NCI-H187 (cell line): ENCODE data around the gene ZNF423.
"Not testable (repeated sequence)": the region's sequence is repeated elsewhere in the genome, so short reads cannot be mapped to it uniquely, and the experiment has no call there.

Experiments used
- DNase-seq, 2 experiments: peaks; one replicate each; lab custom pipeline; 2025; lab: John Stamatoyannopoulos, UW

Gene ZNF423

DNA sequence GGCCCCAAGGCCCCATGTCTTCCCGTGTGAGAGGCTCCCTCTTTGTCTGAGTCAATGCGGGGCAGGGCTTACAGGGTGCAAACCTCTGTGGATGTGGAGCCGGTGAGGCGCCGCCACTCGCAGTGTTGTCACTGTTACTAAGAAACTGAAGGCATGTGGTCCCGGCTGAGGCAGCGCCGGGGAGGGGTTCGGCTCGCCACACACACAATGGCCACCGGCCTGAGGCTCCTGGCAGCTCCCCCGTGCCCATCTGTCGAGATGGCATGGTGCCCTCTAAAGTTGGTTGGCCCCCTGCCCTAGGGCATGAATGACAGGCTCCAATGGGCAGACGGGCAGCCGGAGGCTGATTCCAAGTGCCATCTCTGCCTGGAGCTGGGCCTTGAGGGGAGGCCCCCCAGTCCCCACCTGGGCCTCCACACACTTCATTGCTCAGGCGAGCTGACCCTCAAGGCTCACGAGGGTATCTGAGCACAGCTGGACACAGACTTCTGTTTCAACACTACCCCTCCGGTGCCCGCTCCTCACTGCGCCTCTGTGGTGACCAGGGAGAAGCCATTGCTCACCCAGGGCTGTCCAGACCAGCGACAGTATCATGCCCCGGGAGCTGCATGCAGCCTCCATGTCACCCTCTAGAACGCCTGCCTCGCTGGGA lies 345.1 kb downstream of the ZNF423 start:
- no peak for DNase-seq

DNA sequence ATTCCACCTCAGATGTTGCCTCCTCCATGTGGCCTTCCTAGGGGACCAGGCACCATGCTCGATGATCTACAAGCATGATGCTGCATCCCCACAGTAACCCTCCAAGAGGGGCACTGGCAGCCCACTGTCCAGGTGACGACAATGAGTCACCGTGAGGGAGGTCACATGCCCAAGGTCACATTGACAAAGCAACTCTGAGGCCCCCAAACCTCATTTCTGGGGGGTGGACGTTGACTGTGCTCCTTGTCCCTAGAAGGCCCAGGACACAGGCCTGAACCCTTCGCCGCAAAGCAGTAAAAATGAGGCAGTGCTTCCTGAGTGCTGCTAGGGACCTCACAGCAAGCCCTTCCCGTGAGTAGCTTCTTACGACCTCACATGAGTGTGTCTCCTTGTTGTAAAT lies 345.8 kb downstream of the ZNF423 start:
- no peak for DNase-seq

GRCh38 chr16:49506058-49507013 lies 349.6 kb downstream of the ZNF423 start:
- not testable (repeated sequence) for DNase-seq

DNA sequence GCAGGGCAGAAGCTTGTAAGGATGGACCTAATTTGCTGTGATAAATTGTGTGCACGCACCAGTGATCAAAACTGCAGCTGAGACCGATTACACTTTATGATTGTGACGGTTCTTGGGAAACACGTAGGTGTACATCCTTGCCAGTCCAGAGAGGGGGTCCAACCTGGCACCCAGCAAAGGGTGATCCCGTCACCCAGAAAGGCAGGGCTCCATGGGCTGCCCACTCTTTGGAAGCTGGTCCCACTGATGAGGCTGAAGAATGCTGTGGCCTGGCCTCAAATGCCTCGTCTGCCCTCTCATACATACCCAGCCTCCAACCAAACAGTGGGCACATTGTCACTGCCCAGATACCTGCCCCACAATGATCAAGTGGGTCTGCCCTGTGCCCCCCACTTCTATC lies 350.4 kb downstream of the ZNF423 start:
- DNase-seq = no peak

DNA sequence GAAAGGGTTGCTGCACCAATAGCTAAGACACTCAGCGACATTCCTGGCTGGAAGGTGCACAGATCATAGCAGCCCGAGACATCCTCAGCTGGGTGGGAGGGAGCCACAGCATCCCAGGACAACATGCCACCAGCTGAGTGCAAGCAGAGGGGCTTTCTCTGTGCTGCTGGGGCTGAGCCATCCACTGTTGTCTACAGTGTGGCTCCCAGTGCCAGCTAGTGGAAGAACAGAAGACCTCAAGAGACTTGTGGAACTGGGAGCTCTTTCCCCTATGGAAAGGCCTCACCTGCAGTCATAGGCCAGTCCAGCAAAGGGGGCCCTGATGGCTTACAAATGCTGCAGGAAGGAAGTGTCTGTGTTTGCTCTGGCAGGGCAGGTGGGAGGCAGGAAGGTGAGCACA lies 351.3 kb downstream of the ZNF423 start:
- DNase-seq = no peak

DNA sequence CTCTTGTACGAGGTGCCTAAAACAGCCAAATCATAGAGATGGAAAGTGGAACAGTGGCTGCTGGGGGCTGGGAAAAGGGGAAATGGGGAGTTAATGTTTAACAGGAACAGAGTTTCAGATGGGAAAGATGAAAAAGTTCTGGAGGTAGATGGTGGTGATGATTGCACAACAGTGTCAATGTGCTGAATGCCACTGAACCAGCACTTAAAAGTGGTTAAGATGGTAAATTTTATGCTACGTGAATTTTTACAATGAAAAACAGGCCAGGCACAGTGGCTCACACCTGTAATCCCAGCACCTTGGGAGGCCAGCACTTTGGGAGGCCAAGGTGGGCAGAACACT lies 351.9 kb downstream of the ZNF423 start:
- no peak for DNase-seq

DNA sequence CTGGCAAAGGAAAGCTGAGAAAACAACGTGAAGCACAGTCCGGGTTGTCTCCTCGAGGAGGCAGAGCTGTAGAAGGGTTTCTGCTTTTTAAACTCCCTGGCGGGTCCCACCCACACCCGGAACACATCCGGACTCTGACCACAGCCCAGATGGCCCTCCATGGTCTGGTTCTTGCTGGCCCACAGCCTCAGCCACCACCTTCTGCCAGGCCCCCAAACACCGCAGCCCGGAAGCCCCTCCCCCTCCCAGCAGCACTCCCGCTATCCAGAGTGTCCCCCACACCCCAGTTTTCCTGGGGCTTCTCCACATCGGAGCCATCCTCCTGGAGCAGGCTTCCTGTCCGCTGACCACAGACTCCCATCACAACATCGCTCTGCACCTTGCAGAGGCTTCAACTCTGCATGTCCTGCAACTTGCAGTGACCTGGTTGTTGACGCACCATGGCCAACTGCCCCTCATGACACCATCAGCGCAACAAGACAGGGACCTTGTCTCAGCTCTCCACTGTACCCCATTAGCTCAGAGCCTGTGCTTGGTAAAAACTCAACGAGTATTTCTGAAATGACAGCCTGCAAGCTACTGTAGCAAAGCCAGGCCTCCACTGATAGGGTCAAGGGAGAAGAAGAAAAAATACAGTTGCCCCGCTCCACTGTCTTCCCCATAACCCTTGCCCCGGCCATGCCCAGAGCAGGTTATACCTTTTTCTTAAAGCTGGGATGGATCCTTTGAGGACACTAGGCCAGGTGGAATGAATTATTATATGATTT lies 352.5 kb downstream of the ZNF423 start:
- no peak for DNase-seq

- DNase-seq = no peak
These were observed 353.6 kb downstream of the ZNF423 start for GRCh38 chr16:49502136-49502881.

DNA sequence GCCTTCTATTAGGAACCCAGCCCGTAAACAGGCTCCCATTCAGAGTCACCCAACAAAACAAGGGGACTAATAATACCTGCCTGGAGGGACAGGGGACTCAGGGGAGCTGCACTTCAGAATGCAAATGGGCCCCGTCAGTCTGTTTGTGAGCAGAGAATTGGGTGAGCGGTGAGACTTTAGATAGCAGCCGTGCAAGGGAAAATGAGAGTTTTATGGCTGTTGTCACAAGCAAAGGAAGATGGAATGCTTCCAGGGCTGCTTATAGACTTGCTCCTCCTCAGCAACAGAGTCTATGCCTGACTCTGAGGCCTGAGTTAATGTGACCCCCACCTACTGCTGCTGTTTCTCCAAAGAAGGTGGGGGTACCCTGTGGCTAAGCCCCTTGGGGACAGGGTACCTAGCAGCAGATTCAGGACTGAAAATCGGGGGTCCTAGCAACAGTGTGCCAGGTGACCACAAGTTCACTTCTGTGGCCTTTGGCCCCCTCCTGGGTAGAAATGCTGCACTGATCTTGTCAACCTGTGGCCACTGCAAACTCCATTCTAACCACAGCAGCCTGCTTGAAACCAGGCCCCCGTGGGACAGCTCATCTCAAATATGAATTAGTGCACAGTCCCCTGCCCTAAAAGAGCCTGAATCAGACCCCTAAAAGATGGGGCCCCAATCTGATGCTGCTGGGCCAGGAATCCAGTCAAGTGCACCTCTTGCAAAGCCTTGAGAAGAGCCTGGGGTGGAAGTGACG lies 355.9 kb downstream of the ZNF423 start:
- DNase-seq = no peak

DNA sequence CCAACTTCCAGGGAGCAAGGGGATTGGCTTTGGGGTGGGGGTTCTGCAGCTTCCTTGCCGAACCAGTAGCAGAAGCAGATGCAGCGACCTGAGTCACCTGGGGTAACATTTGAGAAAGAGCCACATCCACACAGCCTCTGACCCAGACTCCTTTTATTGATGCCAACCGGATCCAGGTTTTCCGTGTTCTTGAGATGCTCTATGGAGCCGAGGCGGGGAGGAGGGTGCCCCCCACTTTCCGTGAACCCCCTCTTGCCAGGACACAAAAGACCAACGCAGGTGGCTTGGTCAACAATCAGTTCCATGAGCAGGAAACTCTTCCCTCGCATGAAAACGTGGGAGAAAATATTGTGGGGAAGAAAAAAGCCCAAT lies 356.5 kb downstream of the ZNF423 start:
- no peak for DNase-seq

- no peak for DNase-seq
These were observed 357.1 kb downstream of the ZNF423 start for GRCh38 chr16:49498666-49499413.

DNA sequence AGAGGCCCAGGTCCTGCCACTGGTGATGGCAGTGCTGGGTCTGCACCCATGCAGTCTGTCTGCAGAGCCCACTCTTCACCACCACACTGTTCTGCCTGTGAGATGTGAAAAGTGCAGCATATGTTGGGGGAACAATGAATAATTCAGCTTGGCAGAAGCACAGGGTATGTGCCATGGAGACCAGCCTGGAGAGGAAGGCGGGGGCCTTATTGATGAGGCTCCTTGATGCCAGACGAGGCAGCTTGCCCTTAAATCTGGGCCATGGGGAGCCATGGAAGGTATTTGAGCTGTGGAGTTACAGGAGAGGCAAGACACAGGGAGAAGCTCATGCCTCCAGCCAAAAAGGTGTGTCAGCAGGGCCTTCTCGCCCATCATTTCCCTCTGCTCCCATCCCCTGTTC lies 357.6 kb downstream of the ZNF423 start:
- no peak for DNase-seq

GRCh38 chr16:49497466-49497865 lies 358.4 kb downstream of the ZNF423 start:
- DNase-seq = no peak

DNA sequence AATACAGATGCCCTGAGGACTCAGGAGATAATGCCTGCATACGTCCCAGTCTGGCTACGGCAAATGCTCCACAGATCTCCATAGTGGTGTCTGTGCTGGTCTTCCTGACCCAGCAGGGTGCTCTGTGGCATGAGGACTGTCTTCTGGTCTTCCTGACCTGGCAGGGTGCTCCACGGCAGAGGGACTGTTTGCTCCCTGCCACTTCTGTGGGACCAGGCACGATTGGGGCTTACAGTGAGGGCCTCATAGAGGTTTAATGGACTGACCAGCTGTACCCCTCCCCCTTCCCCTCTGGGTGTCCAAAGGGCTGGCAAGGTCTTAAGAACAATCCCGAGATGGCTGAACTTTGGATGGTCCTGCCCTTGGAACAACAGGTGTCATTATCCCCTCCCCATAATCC lies 359.3 kb downstream of the ZNF423 start:
- DNase-seq = no peak

- DNase-seq = no peak
These were observed 360.1 kb downstream of the ZNF423 start for GRCh38 chr16:49495596-49496355.

GRCh38 chr16:49494891-49495566 lies 360.9 kb downstream of the ZNF423 start:
- no peak for DNase-seq

DNA sequence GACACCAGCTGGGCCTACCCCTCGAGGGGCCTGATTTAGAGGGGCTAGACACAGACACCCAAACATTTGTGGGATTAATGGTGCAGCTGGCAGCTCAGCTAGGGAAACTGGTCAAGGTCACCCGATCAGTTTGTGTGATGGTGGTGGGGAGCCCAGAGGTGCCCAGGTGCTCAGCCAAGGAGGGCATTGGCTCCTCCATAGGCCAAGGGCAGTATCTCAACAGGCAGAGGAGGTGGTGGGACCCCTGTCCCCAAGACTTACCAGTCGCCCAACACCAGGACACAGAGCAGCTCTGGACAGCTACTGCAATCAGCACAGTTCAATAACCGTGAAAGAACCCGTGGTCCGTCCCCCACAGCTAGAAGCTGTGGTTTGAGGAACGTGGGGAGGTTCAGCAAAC lies 361.4 kb downstream of the ZNF423 start:
- no peak for DNase-seq

DNA sequence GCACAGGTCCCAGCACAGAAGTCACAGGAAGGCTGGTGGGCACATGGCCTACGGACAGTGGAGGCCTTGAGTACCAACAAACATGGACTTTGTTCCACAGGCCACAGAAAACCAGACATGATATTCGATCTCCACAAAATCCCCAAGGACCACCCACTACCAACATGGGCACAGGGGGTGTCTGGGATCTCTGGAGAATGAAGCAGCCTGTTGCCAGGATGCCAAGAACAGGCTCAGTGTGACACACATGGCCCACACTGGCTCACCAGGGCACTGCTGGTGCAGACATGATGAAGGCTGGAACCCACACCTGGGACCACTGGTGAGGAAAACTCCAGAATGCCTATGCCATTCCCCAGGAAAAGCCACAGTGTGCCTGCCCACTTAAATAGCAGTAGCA lies 362.1 kb downstream of the ZNF423 start:
- no peak for DNase-seq

DNA sequence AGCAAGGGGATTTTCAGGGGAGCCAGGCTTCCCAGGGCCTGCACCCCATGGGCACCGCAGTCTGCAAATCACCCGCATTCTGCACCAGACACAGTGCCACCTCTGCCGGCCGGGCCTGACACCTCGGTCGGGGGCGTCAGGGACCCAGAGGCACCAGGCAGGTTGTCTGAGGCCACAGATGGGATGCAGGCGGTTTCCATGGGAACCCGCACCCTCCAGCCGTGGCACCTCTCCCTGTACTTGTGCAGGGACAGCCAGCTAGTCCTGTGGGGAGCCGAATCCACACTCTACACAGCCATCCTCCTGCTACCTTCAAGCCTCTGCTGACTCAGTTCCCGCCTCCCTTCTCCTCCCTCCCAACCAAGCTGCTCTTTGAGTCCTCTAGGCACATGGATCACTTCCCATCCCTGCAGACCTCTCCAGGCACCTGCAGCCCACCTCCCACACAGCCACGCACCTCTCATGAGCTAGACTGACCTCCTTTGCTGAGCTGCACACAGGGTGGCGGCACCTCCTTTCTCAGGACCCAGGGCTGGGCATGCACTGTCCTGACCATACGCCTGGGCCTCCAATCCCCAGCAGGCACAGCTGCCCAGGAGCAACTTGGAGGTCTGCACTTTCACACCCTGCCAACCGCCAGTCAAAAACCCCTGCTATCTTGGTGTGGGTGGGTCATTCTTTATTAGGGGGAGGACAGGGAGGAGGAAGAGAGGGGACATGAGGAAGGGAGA lies 362.9 kb downstream of the ZNF423 start:
- DNase-seq = no peak
